ENCODE data around the gene SUN2. TPM values are rescaled to one million over a fixed set of nuclear protein-coding genes. Genes with fewer than 3 reads are reported as not detected.

Gene SUN2
- total and polyA plus RNA-seq, 9 of the 15 experiments (the other 6 are each of a cell fraction or from before 2014, with no cell fraction given) = 0.11 to 42.6 (median 16.7) TPM

- H3K4me2 ChIP-seq (ENCODE audit: insufficient read depth, low read length) = no peak overlapping the region
- intact Hi-C loops (cut with micrococcal nuclease) = no loop called here
- no peaks in the 10 kb centered on the region for H3K79me2 ChIP-seq (ENCODE audit: control insufficient read depth, insufficient read depth, low read length)
- no peak overlapping the region for H3K4me3 ChIP-seq
- no peak overlapping the region for H3K27ac ChIP-seq (ENCODE audit: extremely low read depth, low read depth, low read length)
- TF ChIP-seq L3MBTL2 (IDR thresholded peaks at IDR 0.05) = no peak
- TF ChIP-seq E2F5 (CRISPR knock-in tag; IDR thresholded peaks at IDR 0.05) = no peak
- TF ChIP-seq NFE2L1 (tag; IDR thresholded peaks at IDR 0.05; ENCODE audit: borderline replicate concordance, low read depth) = no peak
- no peak for TF ChIP-seq U2AF2 (optimal IDR thresholded peaks at IDR 0.05; ENCODE audit: low read depth, low read length)
- TF ChIP-seq HMGN3 (IDR thresholded peaks at IDR 0.05; ENCODE audit: borderline replicate concordance, extremely low read depth, insufficient read length, low read depth, low read length) = peak; percentile 6
- no peak for TF ChIP-seq ZNF133 (CRISPR knock-in tag; IDR thresholded peaks at IDR 0.05)
- no peaks in the 10 kb centered on the region for H4K20me1 ChIP-seq (replicated peaks; ENCODE audit: control insufficient read depth, insufficient read depth, low read length)
- H2AFZ ChIP-seq (ENCODE audit: low read depth, low read length) = no peak overlapping the region
- no peaks in the 10 kb centered on the region for H3K9me1 ChIP-seq (ENCODE audit: control insufficient read depth, insufficient read depth, low read length)
- no TSS peak for BruUV-seq (replicated peaks)
- CTCF ChIA-PET (ENCODE audit: low intra/inter-chr PET ratio) = no interaction called here
- no peaks in the 10 kb centered on the region for H3K36me3 ChIP-seq (ENCODE audit: control insufficient read depth, insufficient read depth, low read length)
- no peak for ATAC-seq
- DNase-seq (ENCODE audit: extremely low read depth in 1 of 4, low spot score in 3 of 4) = no peak
- in situ Hi-C loops (cut with MboI) = no loop called here
- peaks cover 5 to 23% of the 10 kb centered on the region in 2 experiments for H3K4me1 ChIP-seq (replicated peaks in 1 of 2; ENCODE audit: control insufficient read depth in 2 of 2, insufficient read depth in 2 of 2, low read length in 2 of 2)
- POLR2A ChIA-PET = interaction anchor here (0.9 kb wide), 1 partner anchor 8 kb away, joined by 3 read pairs; no protein-coding TSS in a partner anchor
- FAIRE-seq = no peak
- H3K27me3 ChIP-seq (ENCODE audit: control insufficient read depth in 2 of 2, insufficient read depth in 2 of 2, low read length in 2 of 2) = no peaks in the 10 kb centered on the region
- WGBS (ENCODE audit: insufficient coverage, low coverage, missing lambda C conversion rate) = 86% methylated on average over 19 of the region's 27 CpGs
- H3K9ac ChIP-seq (ENCODE audit: insufficient read depth in 1 of 2, low read depth in 2 of 2, low read length in 2 of 2) = no peak overlapping the region
- H3K9me3 ChIP-seq (replicated peaks; ENCODE audit: control insufficient read depth, insufficient read depth, low read depth, low read length) = no peaks in the 10 kb centered on the region
These were observed 21.4 kb upstream of the SUN2 start for GRCh38 chr22:38777087-38777671.
